Neural cell (in vitro differentiated cells): ENCODE results near the gene RHBDF2. TPM values are rescaled to one million over a fixed set of nuclear protein-coding genes. Genes with fewer than 3 reads are reported as not detected.
A peak's percentile ranks its signal among the peaks of the same experiment; 100 is the strongest.

ENCODE experiments used
- H2AFZ ChIP-seq: fragments of 200-600, 300-800 bp; sonication (generic), shearing (Covaris generic); 2 replicates; pipeline ENCODE4 v1.6.0; 2014; ENCODE audit warnings: low read depth, mild to moderate bottlenecking, antibody characterized with exemption, low read length, moderate library complexity
- H3F3A ChIP-seq: fragments of 200-600 bp; shearing (Covaris generic); 2 replicates; pipeline ENCODE4 v1.6.1; 2016; ENCODE audit warnings: mild to moderate bottlenecking, moderate library complexity, mixed read lengths, antibody characterized with exemption, low read length; ENCODE audit not compliant: insufficient read depth, poor library complexity, severe bottlenecking
- H3K27ac ChIP-seq: fragments of 200-600, 300-800 bp; sonication (generic), shearing (Covaris generic); 2 replicates; pipeline ENCODE4 v1.5.1; 2014; ENCODE audit warnings: mild to moderate bottlenecking, low read length, moderate library complexity
- H3K27me3 ChIP-seq: fragments of 300-800, 200-600 bp; sonication (generic), shearing (Covaris generic); 2 replicates; pipeline ENCODE4 v1.6.0; 2014; ENCODE audit warnings: mild to moderate bottlenecking, low read depth, low read length, moderate library complexity; ENCODE audit not compliant: insufficient read depth
- H3K36me3 ChIP-seq: fragments of 300-800, 200-600 bp; sonication (generic), shearing (Covaris generic); 2 replicates; pipeline ENCODE4 v1.5.1; 2014; ENCODE audit warnings: mild to moderate bottlenecking, antibody characterized with exemption, low read length, moderate library complexity; ENCODE audit not compliant: insufficient read depth
- H3K4me2 ChIP-seq: fragments of 300-800, 200-600 bp; sonication (generic), shearing (Covaris generic); 2 replicates; pipeline ENCODE4 v1.6.0; 2014; ENCODE audit warnings: mild to moderate bottlenecking, low read length
- H3K4me3 ChIP-seq: fragments of 300-800, 200-600 bp; sonication (generic), shearing (Covaris generic); 2 replicates; pipeline ENCODE4 v1.5.1; 2014; ENCODE audit warnings: mild to moderate bottlenecking, low read length, moderate library complexity
- H3K79me2 ChIP-seq: fragments of 200-600 bp; shearing (Covaris generic); replicated peaks from 2 replicates; pipeline ENCODE4 v1.6.0; 2014; ENCODE audit warnings: mild to moderate bottlenecking, low read length, moderate library complexity; ENCODE audit not compliant: insufficient read depth
- H3K9ac ChIP-seq: fragments of 300-800, 200-600 bp; sonication (generic), shearing (Covaris generic); 2 replicates; pipeline ENCODE4 v1.6.1; 2016; ENCODE audit warnings: mild to moderate bottlenecking, low read length, mixed read lengths
- H3K9me2 ChIP-seq: fragments of 200-600 bp; shearing (Covaris generic); 2 replicates; pipeline ENCODE4 v1.6.1; 2016; ENCODE audit warnings: mild to moderate bottlenecking, low read length, mixed read lengths; ENCODE audit not compliant: insufficient read depth
- H3K9me3 ChIP-seq: fragments of 200-600, 300-800 bp; sonication (generic), shearing (Covaris generic); 2 replicates; pipeline ENCODE4 v1.6.1; 2016; ENCODE audit warnings: mild to moderate bottlenecking, mixed run types, low read length, moderate library complexity, mixed read lengths
- H4K20me1 ChIP-seq: fragments of 200-600 bp; shearing (Covaris generic); 2 replicates; pipeline ENCODE4 v1.6.1; 2016; ENCODE audit warnings: mild to moderate bottlenecking, mixed run types; ENCODE audit not compliant: insufficient read depth
- EP300 ChIP-seq: fragments of 450-650 bp; conservative IDR thresholded peaks from 2 replicates; pipeline ENCODE4 v1.6.1; 2014; ENCODE audit warnings: antibody characterized with exemption, mild to moderate bottlenecking, moderate library complexity; ENCODE audit not compliant: poor library complexity, severe bottlenecking
- EZH2 ChIP-seq: fragments of 200-600, 300-800 bp; shearing (Covaris generic), sonication (generic); IDR thresholded peaks from 2 replicates; pipeline ENCODE4 v1.6.1; 2014; ENCODE audit warnings: antibody characterized with exemption, low read length, borderline replicate concordance, mild to moderate bottlenecking; ENCODE audit not compliant: insufficient read depth, poor library complexity, severe bottlenecking
- MXI1 ChIP-seq: fragments of 450-650 bp; conservative IDR thresholded peaks from 2 replicates; pipeline ENCODE4 v1.6.1; 2014; ENCODE audit warnings: antibody characterized with exemption, mild to moderate bottlenecking; ENCODE audit not compliant: poor library complexity, severe bottlenecking
- POLR2AphosphoS5 ChIP-seq: IDR thresholded peaks from 2 replicates; pipeline ENCODE4 v1.6.1; 2012
- RAD21 ChIP-seq: fragments of 450-650 bp; conservative IDR thresholded peaks from 2 replicates; pipeline ENCODE4 v1.6.1; 2014; ENCODE audit warnings: antibody characterized with exemption, mild to moderate bottlenecking, moderate library complexity
- SMC3 ChIP-seq: fragments of 450-650 bp; conservative IDR thresholded peaks from 2 replicates; pipeline ENCODE4 v1.6.1; 2014; ENCODE audit warnings: antibody characterized with exemption, mild to moderate bottlenecking, moderate library complexity; ENCODE audit not compliant: poor library complexity
- TAF1 ChIP-seq: IDR thresholded peaks from 2 replicates; pipeline ENCODE4 v1.6.1; 2012; ENCODE audit warnings: low read depth
- polyA plus RNA-seq: library from polyadenylated mRNA; depleted of rRNA; stranded (reverse); fragments of >200 nt; gene quantifications from 2 replicates; pipeline ENCODE4 v1.2.3, GENCODE V29; 2014
- TF ChIP-seq, protein P1 (sequence below): IDR thresholded peaks from 2 replicates; pipeline ENCODE4 v1.6.1; 2012; ENCODE audit warnings: borderline replicate concordance
- TF ChIP-seq, protein P2 (sequence below): fragments of 450-650 bp; IDR thresholded peaks from 2 replicates; pipeline ENCODE4 v1.5.1; 2014; ENCODE audit warnings: antibody characterized with exemption, mild to moderate bottlenecking, moderate library complexity; ENCODE audit not compliant: poor library complexity, severe bottlenecking

The RHBDF2 gene
- polyA plus RNA-seq, 1 donor from 2014 or later, result not detected

DNA sequence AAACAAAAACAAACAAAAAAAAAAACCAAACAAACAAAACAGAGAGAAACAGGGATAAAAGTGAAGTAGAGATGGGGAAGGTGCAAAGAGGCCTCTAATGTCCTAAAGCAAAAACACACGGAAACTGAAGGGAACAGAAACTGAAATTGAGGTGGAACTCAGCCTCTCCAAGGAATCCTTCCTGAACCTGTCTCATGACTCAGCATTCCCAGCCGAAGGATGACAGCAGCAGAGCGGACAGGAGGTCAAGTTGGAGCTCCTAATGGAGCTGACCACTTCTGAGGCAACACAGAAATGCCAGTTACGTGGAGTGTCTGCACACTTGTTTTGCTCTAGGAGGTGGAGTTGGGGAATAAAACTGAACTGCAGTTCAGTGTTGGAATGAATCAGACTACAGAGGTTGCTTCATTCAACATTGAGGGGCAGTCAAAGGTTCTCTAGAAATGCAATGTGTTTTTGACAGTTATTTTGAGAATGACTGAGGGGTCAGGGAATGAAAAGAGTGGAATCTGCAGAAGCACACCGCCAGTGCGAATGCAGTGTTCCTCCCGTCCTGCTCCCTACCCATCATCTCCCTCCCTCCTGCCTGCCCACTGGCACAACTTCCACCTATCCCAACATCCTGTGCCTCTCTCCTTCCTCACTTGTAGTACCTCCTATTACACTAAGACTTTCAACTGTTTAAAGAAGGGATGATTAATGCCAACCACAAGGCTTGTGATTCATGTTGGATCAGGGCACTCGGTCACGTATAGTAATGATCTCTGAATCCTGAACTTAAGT is 54.6 kb downstream of the RHBDF2 start:
- Histone ChIP-seq H3K79me2 (peaks cover 86% of the 10 kb centered on the region), H3F3A (no peaks in the 10 kb centered on the region), H3K9me2 (no peaks in the 10 kb centered on the region), H3K9ac (no peak overlapping the region), H3K4me2 (no peak overlapping the region), H2AFZ (no peak overlapping the region), H3K27ac (no peak overlapping the region), H3K9me3 (no peaks in the 10 kb centered on the region), H4K20me1 (peaks cover 6% of the 10 kb centered on the region), H3K36me3 (no peaks in the 10 kb centered on the region), H3K27me3 (no peaks in the 10 kb centered on the region), H3K4me3 (no peak overlapping the region)
- TF ChIP-seq, protein P1, sequence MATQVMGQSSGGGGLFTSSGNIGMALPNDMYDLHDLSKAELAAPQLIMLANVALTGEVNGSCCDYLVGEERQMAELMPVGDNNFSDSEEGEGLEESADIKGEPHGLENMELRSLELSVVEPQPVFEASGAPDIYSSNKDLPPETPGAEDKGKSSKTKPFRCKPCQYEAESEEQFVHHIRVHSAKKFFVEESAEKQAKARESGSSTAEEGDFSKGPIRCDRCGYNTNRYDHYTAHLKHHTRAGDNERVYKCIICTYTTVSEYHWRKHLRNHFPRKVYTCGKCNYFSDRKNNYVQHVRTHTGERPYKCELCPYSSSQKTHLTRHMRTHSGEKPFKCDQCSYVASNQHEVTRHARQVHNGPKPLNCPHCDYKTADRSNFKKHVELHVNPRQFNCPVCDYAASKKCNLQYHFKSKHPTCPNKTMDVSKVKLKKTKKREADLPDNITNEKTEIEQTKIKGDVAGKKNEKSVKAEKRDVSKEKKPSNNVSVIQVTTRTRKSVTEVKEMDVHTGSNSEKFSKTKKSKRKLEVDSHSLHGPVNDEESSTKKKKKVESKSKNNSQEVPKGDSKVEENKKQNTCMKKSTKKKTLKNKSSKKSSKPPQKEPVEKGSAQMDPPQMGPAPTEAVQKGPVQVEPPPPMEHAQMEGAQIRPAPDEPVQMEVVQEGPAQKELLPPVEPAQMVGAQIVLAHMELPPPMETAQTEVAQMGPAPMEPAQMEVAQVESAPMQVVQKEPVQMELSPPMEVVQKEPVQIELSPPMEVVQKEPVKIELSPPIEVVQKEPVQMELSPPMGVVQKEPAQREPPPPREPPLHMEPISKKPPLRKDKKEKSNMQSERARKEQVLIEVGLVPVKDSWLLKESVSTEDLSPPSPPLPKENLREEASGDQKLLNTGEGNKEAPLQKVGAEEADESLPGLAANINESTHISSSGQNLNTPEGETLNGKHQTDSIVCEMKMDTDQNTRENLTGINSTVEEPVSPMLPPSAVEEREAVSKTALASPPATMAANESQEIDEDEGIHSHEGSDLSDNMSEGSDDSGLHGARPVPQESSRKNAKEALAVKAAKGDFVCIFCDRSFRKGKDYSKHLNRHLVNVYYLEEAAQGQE, result no peak
- no peak for TF ChIP-seq POLR2AphosphoS5
- no peak for TF ChIP-seq EZH2
- no peak for TF ChIP-seq TAF1
- TF ChIP-seq SMC3, result no peak
- no peak for TF ChIP-seq EP300
- TF ChIP-seq RAD21, result no peak
- TF ChIP-seq, protein P2, sequence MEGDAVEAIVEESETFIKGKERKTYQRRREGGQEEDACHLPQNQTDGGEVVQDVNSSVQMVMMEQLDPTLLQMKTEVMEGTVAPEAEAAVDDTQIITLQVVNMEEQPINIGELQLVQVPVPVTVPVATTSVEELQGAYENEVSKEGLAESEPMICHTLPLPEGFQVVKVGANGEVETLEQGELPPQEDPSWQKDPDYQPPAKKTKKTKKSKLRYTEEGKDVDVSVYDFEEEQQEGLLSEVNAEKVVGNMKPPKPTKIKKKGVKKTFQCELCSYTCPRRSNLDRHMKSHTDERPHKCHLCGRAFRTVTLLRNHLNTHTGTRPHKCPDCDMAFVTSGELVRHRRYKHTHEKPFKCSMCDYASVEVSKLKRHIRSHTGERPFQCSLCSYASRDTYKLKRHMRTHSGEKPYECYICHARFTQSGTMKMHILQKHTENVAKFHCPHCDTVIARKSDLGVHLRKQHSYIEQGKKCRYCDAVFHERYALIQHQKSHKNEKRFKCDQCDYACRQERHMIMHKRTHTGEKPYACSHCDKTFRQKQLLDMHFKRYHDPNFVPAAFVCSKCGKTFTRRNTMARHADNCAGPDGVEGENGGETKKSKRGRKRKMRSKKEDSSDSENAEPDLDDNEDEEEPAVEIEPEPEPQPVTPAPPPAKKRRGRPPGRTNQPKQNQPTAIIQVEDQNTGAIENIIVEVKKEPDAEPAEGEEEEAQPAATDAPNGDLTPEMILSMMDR, result no peak
- no peak for TF ChIP-seq MXI1

DNA sequence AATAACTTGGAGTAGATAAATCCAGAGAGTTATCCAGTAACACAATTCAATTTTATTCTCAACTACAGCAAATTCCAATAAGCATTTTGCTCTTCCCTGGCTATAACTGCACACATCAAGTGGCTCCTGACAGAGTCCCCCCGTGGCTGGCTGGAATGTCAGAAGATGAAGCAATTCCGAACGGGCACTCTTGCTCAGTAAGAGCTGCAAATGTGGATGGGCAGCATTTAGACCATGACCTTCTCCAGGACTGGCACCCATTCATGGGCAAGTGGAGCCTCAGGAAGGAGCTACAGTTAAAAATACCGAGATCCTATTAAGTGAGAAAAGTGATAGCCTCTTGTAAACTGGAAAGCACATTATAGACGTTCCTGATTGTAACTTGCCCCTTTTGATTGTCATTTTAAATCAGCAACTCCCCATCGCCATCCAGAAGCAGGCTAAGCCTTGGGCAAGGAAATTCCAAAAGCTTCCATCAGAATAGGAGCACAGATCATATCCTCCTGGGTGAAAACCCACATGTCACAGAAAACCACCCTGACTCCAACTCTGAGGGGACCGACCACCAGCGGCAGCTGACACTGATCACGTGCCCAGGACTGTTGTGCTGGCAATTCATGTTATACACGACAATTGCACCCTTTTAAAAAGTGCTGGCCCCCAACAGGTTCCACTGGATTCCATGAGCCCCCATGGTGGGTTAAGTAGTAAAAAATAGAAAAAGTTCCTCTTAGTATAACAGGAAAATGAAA is 55.4 kb downstream of the RHBDF2 start:
- no peak overlapping the region for H3K4me2 ChIP-seq
- peaks cover 79% of the 10 kb centered on the region for H3K79me2 ChIP-seq
- peaks cover 6% of the 10 kb centered on the region for H4K20me1 ChIP-seq
- H3K36me3 ChIP-seq, result no peaks in the 10 kb centered on the region
- H2AFZ ChIP-seq, result no peak overlapping the region
- no peaks in the 10 kb centered on the region for H3K9me3 ChIP-seq
- no peaks in the 10 kb centered on the region for H3K9me2 ChIP-seq
- peak overlapping the region; percentile 53 for H3K4me3 ChIP-seq
- no peaks in the 10 kb centered on the region for H3F3A ChIP-seq
- no peaks in the 10 kb centered on the region for H3K27me3 ChIP-seq
- H3K27ac ChIP-seq, result peak overlapping the region; percentile 85
- no peak overlapping the region for H3K9ac ChIP-seq
- no peak for TF ChIP-seq TAF1
